Sigmoid colon (tissue), 4 donors: ENCODE results near the gene METAP2.

Experiments
- EP300 ChIP-seq, 4 donors: sonication (generic); formaldehyde crosslinking; IDR thresholded peaks; one replicate each; pipeline ENCODE4 v1.6.1; 2017; ENCODE audit warnings: antibody characterized with exemption in 4 of 4
- POLR2A ChIP-seq, 2 donors: fragments of 450-650 bp; IDR thresholded peaks; one replicate each; pipeline ENCODE4 v1.6.1; 2016; ENCODE audit warnings: antibody characterized with exemption in 2 of 2, mild to moderate bottlenecking in 2 of 2, moderate library complexity in 2 of 2
- POLR2AphosphoS5 ChIP-seq, 4 donors: sonication (generic); formaldehyde crosslinking; IDR thresholded peaks; one replicate each; pipeline ENCODE4 v1.6.1; 2017; ENCODE audit warnings: antibody characterized with exemption in 4 of 4
- TF ChIP-seq, protein P1 (sequence below), 4 experiments: fragments of 450-650 bp in 3 of 4; fragments of 200-600 bp in 1 of 4; IDR thresholded peaks; one replicate each; pipeline ENCODE4 v1.5.1; 2016 to 2019; ENCODE audit warnings: antibody characterized with exemption in 4 of 4, mild to moderate bottlenecking in 3 of 4, moderate library complexity in 2 of 4

DNA sequence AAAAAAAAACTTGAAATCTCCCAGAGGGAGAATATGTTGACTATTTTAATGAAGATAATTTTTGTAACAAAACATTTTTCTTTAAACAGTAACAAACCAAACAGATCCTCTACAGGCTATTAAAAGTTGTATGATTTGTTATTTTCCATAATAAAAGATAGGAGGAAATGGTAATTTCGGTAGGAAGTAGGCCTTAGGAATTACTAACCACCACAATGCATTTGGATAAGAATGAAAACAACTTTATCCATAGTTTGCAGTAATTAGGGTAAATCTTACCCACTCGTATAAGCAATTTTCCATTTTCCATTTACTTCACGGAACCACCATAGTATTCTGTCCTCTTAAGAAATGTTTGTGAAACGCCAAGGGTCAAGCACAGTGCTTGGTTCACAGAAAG is 71.4 kb downstream of the METAP2 start:
- TF ChIP-seq, protein P1, sequence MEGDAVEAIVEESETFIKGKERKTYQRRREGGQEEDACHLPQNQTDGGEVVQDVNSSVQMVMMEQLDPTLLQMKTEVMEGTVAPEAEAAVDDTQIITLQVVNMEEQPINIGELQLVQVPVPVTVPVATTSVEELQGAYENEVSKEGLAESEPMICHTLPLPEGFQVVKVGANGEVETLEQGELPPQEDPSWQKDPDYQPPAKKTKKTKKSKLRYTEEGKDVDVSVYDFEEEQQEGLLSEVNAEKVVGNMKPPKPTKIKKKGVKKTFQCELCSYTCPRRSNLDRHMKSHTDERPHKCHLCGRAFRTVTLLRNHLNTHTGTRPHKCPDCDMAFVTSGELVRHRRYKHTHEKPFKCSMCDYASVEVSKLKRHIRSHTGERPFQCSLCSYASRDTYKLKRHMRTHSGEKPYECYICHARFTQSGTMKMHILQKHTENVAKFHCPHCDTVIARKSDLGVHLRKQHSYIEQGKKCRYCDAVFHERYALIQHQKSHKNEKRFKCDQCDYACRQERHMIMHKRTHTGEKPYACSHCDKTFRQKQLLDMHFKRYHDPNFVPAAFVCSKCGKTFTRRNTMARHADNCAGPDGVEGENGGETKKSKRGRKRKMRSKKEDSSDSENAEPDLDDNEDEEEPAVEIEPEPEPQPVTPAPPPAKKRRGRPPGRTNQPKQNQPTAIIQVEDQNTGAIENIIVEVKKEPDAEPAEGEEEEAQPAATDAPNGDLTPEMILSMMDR (IDR thresholded peaks at IDR 0.05): no peak
- TF ChIP-seq POLR2A (IDR thresholded peaks at IDR 0.05) (no peak), POLR2AphosphoS5 (IDR thresholded peaks at IDR 0.05) (no peak), EP300 (IDR thresholded peaks at IDR 0.05) (no peak)
